Tibial nerve (tissue), 4 donors: ENCODE measurements around the gene P2RX7. TPM values are rescaled to one million over a fixed set of nuclear protein-coding genes. Genes with fewer than 3 reads are reported as not detected.

ENCODE experiments used
- DNase-seq, 2 donors: peaks; one replicate each; pipeline ENCODE4 v3.0.0-alpha.2; 2019; ENCODE audit warnings: low spot score in 2 of 2
- H3K27ac ChIP-seq, 4 donors: fragments of 200-600 bp; sonication (generic) in 3 of 4; one replicate each; pipeline ENCODE4 v1.5.1; 2017 to 2019; ENCODE audit warnings: mild to moderate bottlenecking in 1 of 4
- H3K27me3 ChIP-seq, 2 donors: fragments of 200-600 bp; sonication (generic) in 1 of 2; one replicate each; pipeline versions ENCODE4 v1.5.1 to v1.6.0; 2017 to 2019
- H3K36me3 ChIP-seq, 3 donors: fragments of 200-600 bp; sonication (generic); one replicate each; pipeline ENCODE4 v1.5.1; 2018 to 2019
- H3K4me1 ChIP-seq, 4 donors: fragments of 200-600 bp; sonication (generic) in 3 of 4; one replicate each; pipeline ENCODE4 v1.5.1; 2017 to 2019
- H3K4me3 ChIP-seq, 4 donors: fragments of 200-600 bp; sonication (generic) in 3 of 4; one replicate each; pipeline ENCODE4 v1.5.1; 2017 to 2019; ENCODE audit warnings: mild to moderate bottlenecking in 1 of 4, moderate library complexity in 1 of 4
- H3K9me3 ChIP-seq, 4 donors: fragments of 200-600 bp; sonication (generic) in 3 of 4; one replicate each; pipeline ENCODE4 v1.5.1; 2017 to 2019
- CTCF ChIP-seq, 5 experiments: fragments of 200-600 bp in 3 of 5; fragments of 450-650 bp in 2 of 5; sonication (generic) in 3 of 5; IDR thresholded peaks; one replicate each; pipeline ENCODE4 v1.5.1; 2016 to 2019; ENCODE audit warnings: antibody characterized with exemption in 5 of 5, mild to moderate bottlenecking in 3 of 5, moderate library complexity in 2 of 5
- EP300 ChIP-seq, 2 donors: sonication (generic); formaldehyde crosslinking; IDR thresholded peaks; one replicate each; pipeline ENCODE4 v1.6.1; 2017; ENCODE audit warnings: antibody characterized with exemption in 2 of 2, mild to moderate bottlenecking in 1 of 2
- POLR2A ChIP-seq, 2 donors: fragments of 450-650 bp; IDR thresholded peaks; one replicate each; pipeline ENCODE4 v1.6.1; 2017; ENCODE audit warnings: antibody characterized with exemption in 2 of 2, mild to moderate bottlenecking in 2 of 2, moderate library complexity in 2 of 2
- WGBS, 2 donors: methylation state at CpG; one replicate each; pipeline ENCODE4 v1.1.5; 2018; 5-methylcytosine and 5-hydroxymethylcytosine counted together
- total RNA-seq, 4 donors: library from RNA; depleted of rRNA; stranded (reverse); fragments of >200 nt; gene quantifications; one replicate each; pipeline ENCODE4 v1.1.0, GENCODE V29; 2016

Gene P2RX7
- total RNA-seq, 4 donors from 2014 or later, result 5.2 to 13.8 (median 9.5) TPM

GRCh38 chr12:121086781-121087295 is 45.8 kb upstream of the P2RX7 start:
- peaks cover 0 to 7% (median 0%) of the 10 kb centered on the region in 4 donors for H3K4me1 ChIP-seq
- no peaks in the 10 kb centered on the region for H3K9me3 ChIP-seq
- DNase-seq, result no peak
- no peak overlapping the region for H3K27ac ChIP-seq
- no peaks in the 10 kb centered on the region for H3K36me3 ChIP-seq
- TF ChIP-seq POLR2A (IDR thresholded peaks at IDR 0.05), result no peak
- TF ChIP-seq EP300 (IDR thresholded peaks at IDR 0.05), result no peak
- TF ChIP-seq CTCF (IDR thresholded peaks at IDR 0.05), result no peak
- H3K27me3 ChIP-seq, result no peaks in the 10 kb centered on the region
- H3K4me3 ChIP-seq, result no peak overlapping the region
- 81 to 88% methylated on average over 8 of the region's 8 CpGs for WGBS, 2 donors

GRCh38 chr12:121087467-121088194 is 45.0 kb upstream of the P2RX7 start:
- H3K27me3 ChIP-seq, result no peaks in the 10 kb centered on the region
- H3K27ac ChIP-seq, result no peak overlapping the region
- DNase-seq, result no peak
- H3K4me3 ChIP-seq, result no peak overlapping the region
- WGBS, 2 donors, result 55 to 59% methylated on average over 11 of the region's 11 CpGs
- no peak for TF ChIP-seq CTCF (IDR thresholded peaks at IDR 0.05)
- TF ChIP-seq EP300 (IDR thresholded peaks at IDR 0.05), result no peak
- no peak for TF ChIP-seq POLR2A (IDR thresholded peaks at IDR 0.05)
- no peaks in the 10 kb centered on the region for H3K9me3 ChIP-seq
- H3K36me3 ChIP-seq, result no peaks in the 10 kb centered on the region
- peaks cover 0 to 7% (median 0%) of the 10 kb centered on the region in 4 donors for H3K4me1 ChIP-seq

GRCh38 chr12:121088195-121088585 is 44.5 kb upstream of the P2RX7 start:
- no peak for TF ChIP-seq EP300 (IDR thresholded peaks at IDR 0.05)
- TF ChIP-seq CTCF (IDR thresholded peaks at IDR 0.05), result no peak
- no peak for TF ChIP-seq POLR2A (IDR thresholded peaks at IDR 0.05)
- H3K9me3 ChIP-seq, result no peaks in the 10 kb centered on the region
- H3K4me3 ChIP-seq, result no peak overlapping the region
- H3K27me3 ChIP-seq, result no peaks in the 10 kb centered on the region
- DNase-seq, result no peak
- 90 to 93% methylated on average over 6 of the region's 6 CpGs for WGBS, 2 donors
- H3K27ac ChIP-seq, result no peak overlapping the region
- H3K36me3 ChIP-seq, result no peaks in the 10 kb centered on the region
- peaks cover 0 to 7% (median 0%) of the 10 kb centered on the region in 4 donors for H3K4me1 ChIP-seq

GRCh38 chr12:121089031-121089812 is 43.5 kb upstream of the P2RX7 start:
- DNase-seq, result no peak
- 77 to 87% methylated on average over 14 of the region's 14 CpGs for WGBS, 2 donors
- no peaks in the 10 kb centered on the region for H3K9me3 ChIP-seq
- no peaks in the 10 kb centered on the region for H3K27me3 ChIP-seq
- H3K4me3 ChIP-seq, result no peak overlapping the region
- no peaks in the 10 kb centered on the region for H3K36me3 ChIP-seq
- peaks cover 0 to 7% (median 0%) of the 10 kb centered on the region in 4 donors for H3K4me1 ChIP-seq
- H3K27ac ChIP-seq, result no peak overlapping the region
- no peak for TF ChIP-seq CTCF (IDR thresholded peaks at IDR 0.05)
- TF ChIP-seq EP300 (IDR thresholded peaks at IDR 0.05), result no peak
- TF ChIP-seq POLR2A (IDR thresholded peaks at IDR 0.05), result no peak
